Measurements from ENCODE around the gene SF1. TPM values are rescaled to one million over a fixed set of nuclear protein-coding genes. Genes with fewer than 3 reads are reported as not detected.

Gene SF1
- total and polyA plus RNA-seq, 2 experiments from 2014 or later: 138 to 163 TPM

DNA sequence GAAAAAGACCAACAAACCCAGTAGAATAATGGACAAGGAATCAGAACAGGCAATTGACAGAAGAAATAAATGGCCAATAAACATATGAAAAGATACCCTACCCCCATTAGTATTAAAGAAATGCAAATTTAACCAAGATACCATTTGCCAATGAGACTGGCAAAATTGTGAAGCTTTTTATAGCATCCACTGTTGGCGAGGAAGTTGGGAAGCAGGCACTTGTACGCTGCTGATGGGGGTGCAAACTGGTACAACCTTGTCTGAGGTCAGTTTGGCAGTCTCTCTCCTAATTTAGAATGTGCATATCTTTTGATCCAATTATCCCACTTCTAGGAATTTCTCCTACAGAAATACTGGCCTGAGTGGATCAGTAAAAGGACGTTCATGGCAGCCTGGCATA is 46.7 kb downstream of the SF1 start:
- no peak for DNase-seq (ENCODE audit: low spot score)
- Histone ChIP-seq H3K4me2 (no peak overlapping the region), H3K27me3 (peaks cover 9% of the 10 kb centered on the region), H3K4me3 (no peak overlapping the region), H3K36me3 (replicated peaks; ENCODE audit: insufficient read depth, low read depth) (no peaks in the 10 kb centered on the region), H4K20me1 (ENCODE audit: insufficient read depth, poor library complexity, severe bottlenecking) (no peaks in the 10 kb centered on the region), H3K9me2 (replicated peaks; ENCODE audit: insufficient read depth) (no peaks in the 10 kb centered on the region), H2AFZ (no peak overlapping the region), H3K4me1 (ENCODE audit: insufficient read depth) (no peaks in the 10 kb centered on the region), H3K9me3 (ENCODE audit: low read depth) (no peaks in the 10 kb centered on the region), H3K79me2 (no peaks in the 10 kb centered on the region), H3K27ac (no peak overlapping the region)
- TF ChIP-seq, protein P1, sequence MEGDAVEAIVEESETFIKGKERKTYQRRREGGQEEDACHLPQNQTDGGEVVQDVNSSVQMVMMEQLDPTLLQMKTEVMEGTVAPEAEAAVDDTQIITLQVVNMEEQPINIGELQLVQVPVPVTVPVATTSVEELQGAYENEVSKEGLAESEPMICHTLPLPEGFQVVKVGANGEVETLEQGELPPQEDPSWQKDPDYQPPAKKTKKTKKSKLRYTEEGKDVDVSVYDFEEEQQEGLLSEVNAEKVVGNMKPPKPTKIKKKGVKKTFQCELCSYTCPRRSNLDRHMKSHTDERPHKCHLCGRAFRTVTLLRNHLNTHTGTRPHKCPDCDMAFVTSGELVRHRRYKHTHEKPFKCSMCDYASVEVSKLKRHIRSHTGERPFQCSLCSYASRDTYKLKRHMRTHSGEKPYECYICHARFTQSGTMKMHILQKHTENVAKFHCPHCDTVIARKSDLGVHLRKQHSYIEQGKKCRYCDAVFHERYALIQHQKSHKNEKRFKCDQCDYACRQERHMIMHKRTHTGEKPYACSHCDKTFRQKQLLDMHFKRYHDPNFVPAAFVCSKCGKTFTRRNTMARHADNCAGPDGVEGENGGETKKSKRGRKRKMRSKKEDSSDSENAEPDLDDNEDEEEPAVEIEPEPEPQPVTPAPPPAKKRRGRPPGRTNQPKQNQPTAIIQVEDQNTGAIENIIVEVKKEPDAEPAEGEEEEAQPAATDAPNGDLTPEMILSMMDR (IDR thresholded peaks at IDR 0.05; ENCODE audit: poor library complexity): no peak
- no peak for TF ChIP-seq EZH2phosphoT487 (IDR thresholded peaks at IDR 0.05; ENCODE audit: low read depth, severe bottlenecking, unreplicated experiment)
- TF ChIP-seq EZH2 (IDR thresholded peaks at IDR 0.05; ENCODE audit: borderline replicate concordance): no peak
- 91% methylated on average over 3 of the region's 3 CpGs for WGBS (ENCODE audit: low lambda C conversion rate, missing lambda C conversion rate)

DNA sequence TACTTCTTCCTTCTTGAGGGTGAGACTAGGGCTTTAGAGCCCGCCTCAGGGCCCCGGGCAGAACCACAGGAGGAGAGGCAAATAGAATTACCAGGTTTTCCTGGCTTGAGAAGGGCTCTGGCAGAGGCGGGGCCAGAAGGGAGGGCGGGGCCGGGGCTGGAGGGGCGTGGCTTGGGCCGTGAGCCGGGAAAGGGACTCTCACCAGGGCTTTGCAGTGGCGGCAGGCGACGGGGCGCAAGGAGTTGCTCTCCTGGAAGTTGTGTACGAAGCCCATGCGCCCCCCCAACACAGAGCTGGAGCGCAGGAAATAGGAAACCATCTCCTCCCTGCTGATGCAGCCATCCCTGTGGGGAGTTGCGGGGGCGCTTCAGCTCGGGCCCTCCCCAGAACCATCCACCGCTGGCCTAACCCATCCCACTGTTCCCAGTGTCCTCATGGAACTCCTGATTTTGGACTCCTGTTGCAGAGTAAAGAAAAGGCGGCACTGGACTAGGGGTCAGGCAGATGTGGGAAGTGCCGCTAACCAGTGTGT is 48.4 kb downstream of the SF1 start:
- Histone ChIP-seq H3K27ac (no peak overlapping the region), H3K79me2 (no peaks in the 10 kb centered on the region), H3K9me2 (replicated peaks; ENCODE audit: insufficient read depth) (no peaks in the 10 kb centered on the region), H2AFZ (no peak overlapping the region), H3K9me3 (ENCODE audit: low read depth) (no peaks in the 10 kb centered on the region), H3K4me3 (no peak overlapping the region), H3K4me2 (no peak overlapping the region), H3K36me3 (replicated peaks; ENCODE audit: insufficient read depth, low read depth) (no peaks in the 10 kb centered on the region), H3K4me1 (ENCODE audit: insufficient read depth) (no peaks in the 10 kb centered on the region), H3K27me3 (peaks cover 9% of the 10 kb centered on the region), H4K20me1 (ENCODE audit: insufficient read depth, poor library complexity, severe bottlenecking) (no peaks in the 10 kb centered on the region)
- DNase-seq (ENCODE audit: low spot score): peak; percentile 53
- WGBS (ENCODE audit: low lambda C conversion rate, missing lambda C conversion rate): 28% methylated on average over 15 of the region's 21 CpGs
- TF ChIP-seq, protein P1 (IDR thresholded peaks at IDR 0.05; ENCODE audit: poor library complexity): no peak
- TF ChIP-seq EZH2 (IDR thresholded peaks at IDR 0.05; ENCODE audit: borderline replicate concordance): no peak
- no peak for TF ChIP-seq EZH2phosphoT487 (IDR thresholded peaks at IDR 0.05; ENCODE audit: low read depth, severe bottlenecking, unreplicated experiment)

DNA sequence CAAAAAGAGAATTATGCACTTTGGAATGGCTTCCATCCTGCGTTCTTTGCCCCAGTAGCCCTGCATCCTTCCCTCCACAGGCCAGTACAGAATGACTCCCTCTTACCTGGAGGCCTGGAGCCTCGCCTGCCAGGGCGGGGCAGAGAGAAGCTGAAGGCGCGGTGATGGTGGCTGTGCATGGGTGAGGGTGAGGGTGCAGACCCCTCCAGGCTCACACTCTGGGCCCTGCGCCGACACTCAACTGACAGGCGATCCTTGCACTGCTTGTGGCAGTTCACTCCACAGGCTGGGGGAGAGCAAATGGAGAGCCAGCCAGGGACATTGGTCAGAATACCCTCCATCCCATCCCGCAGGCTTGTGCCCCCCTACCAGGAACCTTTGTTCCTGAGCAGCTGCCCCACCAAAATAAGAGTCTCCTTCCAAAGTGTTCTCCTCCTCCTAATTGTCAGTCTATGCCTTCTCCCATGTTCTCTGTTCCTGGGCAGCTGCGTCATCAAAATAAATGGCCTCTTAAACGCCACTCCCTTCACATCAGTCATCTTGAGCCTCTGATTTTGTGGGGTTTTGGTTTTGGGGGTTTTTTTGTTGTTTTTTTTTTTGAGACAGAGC is 49.5 kb downstream of the SF1 start:
- no peak for DNase-seq (ENCODE audit: low spot score)
- no peak overlapping the region for H3K4me2 ChIP-seq
- no peaks in the 10 kb centered on the region for H3K4me1 ChIP-seq (ENCODE audit: insufficient read depth)
- no peaks in the 10 kb centered on the region for H3K9me2 ChIP-seq (replicated peaks; ENCODE audit: insufficient read depth)
- H3K79me2 ChIP-seq: no peaks in the 10 kb centered on the region
- no peak overlapping the region for H3K27ac ChIP-seq
- H3K36me3 ChIP-seq (replicated peaks; ENCODE audit: insufficient read depth, low read depth): no peaks in the 10 kb centered on the region
- 88% methylated on average over 11 of the region's 11 CpGs for WGBS (ENCODE audit: low lambda C conversion rate, missing lambda C conversion rate)
- H3K4me3 ChIP-seq: no peak overlapping the region
- no peaks in the 10 kb centered on the region for H3K9me3 ChIP-seq (ENCODE audit: low read depth)
- TF ChIP-seq EZH2phosphoT487 (IDR thresholded peaks at IDR 0.05; ENCODE audit: low read depth, severe bottlenecking, unreplicated experiment) (no peak), EZH2 (IDR thresholded peaks at IDR 0.05; ENCODE audit: borderline replicate concordance) (no peak)
- TF ChIP-seq, protein P1 (IDR thresholded peaks at IDR 0.05; ENCODE audit: poor library complexity): no peak
- peaks cover 9% of the 10 kb centered on the region for H3K27me3 ChIP-seq
- no peaks in the 10 kb centered on the region for H4K20me1 ChIP-seq (ENCODE audit: insufficient read depth, poor library complexity, severe bottlenecking)
- H2AFZ ChIP-seq: no peak overlapping the region
